ENCODE results near the gene GSK3B. TPM values are rescaled to one million over a fixed set of nuclear protein-coding genes. Genes with fewer than 3 reads are reported as not detected.

GSK3B gene
- total and polyA plus RNA-seq, 2 donors (not counting 1 experiment from before 2014, with no cell fraction given), result 12.3 to 33.3 TPM

- Histone ChIP-seq H4K20me1 (ENCODE audit: control insufficient read depth, insufficient read depth, low read length, poor library complexity, severe bottlenecking) (peaks cover 76% of the 10 kb centered on the region), H3K4me3 (ENCODE audit: control extremely low read depth in 1 of 5, extremely low read depth in 1 of 5, insufficient read depth in 1 of 5, low read depth in 2 of 5, low read length in 4 of 5) (no peak overlapping the region), H3K4me1 (ENCODE audit: control insufficient read depth in 2 of 2, insufficient read depth in 2 of 2, low read length in 2 of 2) (peaks cover 9 to 33% of the 10 kb centered on the region in 2 donors), H3K4me2 (replicated peaks; ENCODE audit: low read depth, low read length, poor library complexity, severe bottlenecking) (no peak overlapping the region), H2AFZ (ENCODE audit: insufficient read depth, low read depth, low read length, poor library complexity, severe bottlenecking) (no peak overlapping the region), H3K9me3 (ENCODE audit: control extremely low read depth in 1 of 3, control insufficient read depth in 2 of 3, insufficient read depth in 1 of 3, low read length in 2 of 3) (peaks cover 0 to 2% (median 0%) of the 10 kb centered on the region in 3 donors), H3K9ac (ENCODE audit: low read length) (no peak overlapping the region), H3K79me2 (ENCODE audit: control insufficient read depth, insufficient read depth, low read length) (peaks cover 100% of the 10 kb centered on the region), H3K36me3 (replicated peaks in 1 of 2; ENCODE audit: control extremely low read depth in 1 of 2, control insufficient read depth in 1 of 2, extremely low read depth in 1 of 2, insufficient read depth in 2 of 2, low read length in 1 of 2) (no peaks in the 10 kb centered on the region), H3K27ac (ENCODE audit: low read length in 2 of 2) (no peak overlapping the region), H3K27me3 (replicated peaks in 1 of 4; ENCODE audit: control extremely low read depth in 1 of 4, control insufficient read depth in 3 of 4, insufficient read depth in 4 of 4, low read length in 3 of 4) (no peaks in the 10 kb centered on the region)
- ATAC-seq (ENCODE audit: low read depth) (no peak), DNase-seq (no peak)
- Mint-ChIP-seq H3K9me3 (ENCODE audit: insufficient read depth) (no peaks in the 10 kb centered on the region), H3K27me3 (no peaks in the 10 kb centered on the region), H3K4me3 (no peak overlapping the region), H3K27ac (no peak overlapping the region), H3K4me1 (peaks cover 67% of the 10 kb centered on the region)
- CTCF ChIA-PET, result no interaction called here
- POLR2A ChIA-PET, result no interaction called here
- WGBS (ENCODE audit: insufficient coverage), result 80% methylated on average over 1 of the region's 2 CpGs
- intact Hi-C loops (cut with micrococcal nuclease), result no loop called here
- TF ChIP-seq EZH2 (IDR thresholded peaks at IDR 0.05; ENCODE audit: borderline replicate concordance, insufficient read depth, low read depth, low read length, poor library complexity, severe bottlenecking) (no peak), CTCF (IDR thresholded peaks at IDR 0.05) (no peak)
These were observed 68.7 kb downstream of the GSK3B start for GRCh38 chr3:120025520-120025919.

DNA sequence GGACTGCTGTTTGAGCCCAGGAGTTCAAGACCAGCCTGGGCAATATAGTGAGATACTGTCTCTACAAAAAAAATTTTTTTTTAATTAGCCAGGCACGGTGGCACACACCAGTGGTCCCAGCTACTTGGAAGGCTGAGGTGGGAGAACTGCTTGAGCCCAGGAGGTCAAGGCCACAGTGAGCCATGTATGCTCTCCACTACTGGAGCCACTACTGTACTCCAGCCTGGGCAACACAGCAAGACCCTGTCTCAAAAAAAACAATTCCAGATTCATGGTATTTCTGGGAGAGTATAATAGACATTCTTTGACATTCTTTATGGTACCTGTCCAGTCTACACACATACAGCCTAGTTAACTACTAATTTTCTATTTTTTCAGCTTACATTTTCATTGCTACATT lies 70.1 kb downstream of the GSK3B start:
- no peak for TF ChIP-seq EZH2 (IDR thresholded peaks at IDR 0.05; ENCODE audit: borderline replicate concordance, insufficient read depth, low read depth, low read length, poor library complexity, severe bottlenecking)
- no peak for TF ChIP-seq CTCF (IDR thresholded peaks at IDR 0.05)
- Histone ChIP-seq H3K4me2 (replicated peaks; ENCODE audit: low read depth, low read length, poor library complexity, severe bottlenecking) (no peak overlapping the region), H2AFZ (ENCODE audit: insufficient read depth, low read depth, low read length, poor library complexity, severe bottlenecking) (no peak overlapping the region), H3K27ac (ENCODE audit: low read length in 2 of 2) (no peak overlapping the region), H3K27me3 (replicated peaks in 1 of 4; ENCODE audit: control extremely low read depth in 1 of 4, control insufficient read depth in 3 of 4, insufficient read depth in 4 of 4, low read length in 3 of 4) (no peaks in the 10 kb centered on the region), H4K20me1 (ENCODE audit: control insufficient read depth, insufficient read depth, low read length, poor library complexity, severe bottlenecking) (peaks cover 77% of the 10 kb centered on the region), H3K79me2 (ENCODE audit: control insufficient read depth, insufficient read depth, low read length) (peaks cover 100% of the 10 kb centered on the region), H3K4me1 (ENCODE audit: control insufficient read depth in 2 of 2, insufficient read depth in 2 of 2, low read length in 2 of 2) (peaks cover 9 to 35% of the 10 kb centered on the region in 2 donors), H3K4me3 (ENCODE audit: control extremely low read depth in 1 of 5, extremely low read depth in 1 of 5, insufficient read depth in 1 of 5, low read depth in 2 of 5, low read length in 4 of 5) (no peak overlapping the region), H3K36me3 (replicated peaks in 1 of 2; ENCODE audit: control extremely low read depth in 1 of 2, control insufficient read depth in 1 of 2, extremely low read depth in 1 of 2, insufficient read depth in 2 of 2, low read length in 1 of 2) (no peaks in the 10 kb centered on the region), H3K9ac (ENCODE audit: low read length) (no peak overlapping the region), H3K9me3 (ENCODE audit: control extremely low read depth in 1 of 3, control insufficient read depth in 2 of 3, insufficient read depth in 1 of 3, low read length in 2 of 3) (peaks cover 0 to 2% (median 0%) of the 10 kb centered on the region in 3 donors)
- WGBS (ENCODE audit: insufficient coverage), result 100% methylated on average over 1 of the region's 1 CpG
- Mint-ChIP-seq H3K4me3 (no peak overlapping the region), H3K27ac (no peak overlapping the region), H3K9me3 (ENCODE audit: insufficient read depth) (no peaks in the 10 kb centered on the region), H3K27me3 (no peaks in the 10 kb centered on the region), H3K4me1 (peaks cover 66% of the 10 kb centered on the region)
- ChIA-PET POLR2A (no interaction called here), CTCF (no interaction called here)
- no peak for DNase-seq
- intact Hi-C loops (cut with micrococcal nuclease), result no loop called here
- no peak for ATAC-seq (ENCODE audit: low read depth)

All from B cell (primary cell).